ENCODE measurements around the gene ZFYVE27.

ZFYVE27 gene

DNA sequence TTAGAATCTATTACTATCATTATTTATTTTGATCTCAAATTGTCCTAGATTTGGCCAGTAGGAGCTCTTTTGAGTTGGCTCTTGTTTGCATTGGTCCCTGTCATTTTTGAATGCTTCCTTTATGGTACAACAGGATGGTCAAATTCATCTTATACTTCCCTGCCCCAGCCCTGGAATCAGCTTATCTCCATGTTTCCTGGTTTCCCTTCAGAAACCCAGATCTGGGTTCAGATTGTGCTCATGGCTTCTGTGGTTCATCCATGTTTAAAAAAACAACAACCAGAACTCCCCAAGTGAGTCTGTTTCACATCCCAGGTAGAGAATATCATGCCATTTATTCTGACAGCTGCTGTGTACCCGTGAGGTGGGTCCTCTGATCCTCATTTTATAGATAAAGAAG, 10.6 kb downstream of the ZFYVE27 start:
- Histone ChIP-seq H3K27me3 (ENCODE audit: control insufficient read depth, insufficient read depth, low read length) (no peaks in the 10 kb centered on the region), H3K4me3 (ENCODE audit: low read length) (no peak overlapping the region), H3K36me3 (ENCODE audit: control insufficient read depth, insufficient read depth, low read length) (peaks cover 28% of the 10 kb centered on the region), H3K27ac (ENCODE audit: low read length) (no peak overlapping the region), H3K9me3 (ENCODE audit: control insufficient read depth, insufficient read depth, low read length) (no peaks in the 10 kb centered on the region), H3K4me1 (ENCODE audit: control insufficient read depth, insufficient read depth, low read length) (no peaks in the 10 kb centered on the region)
- no CpG with 5 or more reads among the region's 1 CpG for WGBS (ENCODE audit: insufficient coverage, insufficient read length)
- DNase-seq (ENCODE audit: low read depth, low spot score), result no peak

DNA sequence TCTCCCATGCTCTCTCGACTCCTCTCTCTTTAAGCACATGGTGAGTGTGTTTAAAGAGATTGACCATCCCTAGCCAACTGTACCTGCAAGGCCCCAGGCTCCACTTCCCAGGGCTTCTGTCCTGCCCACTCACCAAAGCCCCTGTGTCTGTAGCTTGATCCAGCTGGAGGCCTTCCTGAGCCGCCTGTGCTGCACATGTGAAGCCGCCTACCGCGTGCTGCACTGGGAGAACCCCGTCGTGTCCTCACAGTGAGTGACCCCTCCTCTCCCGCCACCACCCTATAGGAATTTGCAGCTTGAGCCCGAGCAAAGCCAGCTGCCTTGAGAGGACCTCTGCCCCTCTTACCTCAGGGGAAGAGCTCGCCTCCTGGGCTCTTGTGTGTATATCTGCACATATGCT, 11.2 kb downstream of the ZFYVE27 start:
- Histone ChIP-seq H3K27ac (ENCODE audit: low read length) (no peak overlapping the region), H3K9me3 (ENCODE audit: control insufficient read depth, insufficient read depth, low read length) (no peaks in the 10 kb centered on the region), H3K36me3 (ENCODE audit: control insufficient read depth, insufficient read depth, low read length) (peaks cover 32% of the 10 kb centered on the region), H3K27me3 (ENCODE audit: control insufficient read depth, insufficient read depth, low read length) (no peaks in the 10 kb centered on the region), H3K4me1 (ENCODE audit: control insufficient read depth, insufficient read depth, low read length) (no peaks in the 10 kb centered on the region), H3K4me3 (ENCODE audit: low read length) (no peak overlapping the region)
- WGBS (ENCODE audit: insufficient coverage, insufficient read length), result no CpG with 5 or more reads among the region's 10 CpGs
- no peak for DNase-seq (ENCODE audit: low read depth, low spot score)

GRCh38 chr10:97752956-97753355, 16.0 kb downstream of the ZFYVE27 start:
- Histone ChIP-seq H3K4me1 (ENCODE audit: control insufficient read depth, insufficient read depth, low read length) (no peaks in the 10 kb centered on the region), H3K36me3 (ENCODE audit: control insufficient read depth, insufficient read depth, low read length) (peaks cover 31% of the 10 kb centered on the region), H3K4me3 (ENCODE audit: low read length) (no peak overlapping the region), H3K27me3 (ENCODE audit: control insufficient read depth, insufficient read depth, low read length) (no peaks in the 10 kb centered on the region), H3K9me3 (ENCODE audit: control insufficient read depth, insufficient read depth, low read length) (no peaks in the 10 kb centered on the region), H3K27ac (ENCODE audit: low read length) (no peak overlapping the region)
- DNase-seq (ENCODE audit: low read depth, low spot score), result no peak
- no CpG with 5 or more reads among the region's 18 CpGs for WGBS (ENCODE audit: insufficient coverage, insufficient read length)

DNA sequence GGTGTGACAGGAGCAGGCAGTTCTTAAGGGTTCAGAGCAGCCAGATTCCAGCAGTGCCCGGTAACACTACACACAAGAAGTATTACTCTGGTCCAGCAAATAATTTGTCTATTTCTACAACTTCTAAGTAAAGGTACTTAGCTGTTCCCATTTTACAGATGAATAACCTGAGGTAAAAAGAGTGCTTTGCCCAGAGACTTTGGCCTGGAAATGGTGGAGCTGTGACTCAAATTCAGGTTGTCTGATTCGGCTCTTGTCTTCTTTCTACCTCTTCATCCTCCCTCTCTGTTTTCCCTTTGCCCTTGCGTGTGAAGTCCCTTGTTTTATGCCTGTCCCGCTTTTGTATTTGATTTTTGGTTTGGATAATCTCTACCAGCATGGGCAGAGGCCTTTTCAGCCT, 17.8 kb downstream of the ZFYVE27 start:
- Histone ChIP-seq H3K4me3 (ENCODE audit: low read length) (no peak overlapping the region), H3K27ac (ENCODE audit: low read length) (no peak overlapping the region), H3K36me3 (ENCODE audit: control insufficient read depth, insufficient read depth, low read length) (peaks cover 22% of the 10 kb centered on the region), H3K27me3 (ENCODE audit: control insufficient read depth, insufficient read depth, low read length) (no peaks in the 10 kb centered on the region), H3K9me3 (ENCODE audit: control insufficient read depth, insufficient read depth, low read length) (no peaks in the 10 kb centered on the region), H3K4me1 (ENCODE audit: control insufficient read depth, insufficient read depth, low read length) (no peaks in the 10 kb centered on the region)
- no CpG with 5 or more reads among the region's 4 CpGs for WGBS (ENCODE audit: insufficient coverage, insufficient read length)
- DNase-seq (ENCODE audit: low read depth, low spot score), result no peak

DNA sequence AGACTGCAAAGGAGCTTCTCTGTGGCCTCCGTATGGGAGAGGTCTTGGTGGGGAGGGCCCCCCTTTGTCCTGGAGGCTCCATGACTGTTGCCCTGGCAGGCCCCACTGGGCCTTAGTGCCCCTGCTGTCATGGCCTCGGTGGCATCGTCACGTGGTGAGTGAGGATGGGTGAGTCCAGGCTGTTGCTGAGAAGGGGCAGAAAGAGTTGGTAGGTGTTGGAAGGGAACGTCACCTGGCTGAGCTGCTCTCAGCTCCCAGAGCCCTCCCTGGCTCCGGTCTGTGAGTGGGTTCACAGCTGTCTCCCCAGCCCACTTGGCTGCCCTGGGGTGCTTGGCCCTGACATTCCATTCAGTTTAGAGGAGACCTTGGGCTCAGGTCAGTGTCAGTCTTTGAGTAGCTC, 18.8 kb downstream of the ZFYVE27 start:
- H3K27ac ChIP-seq (ENCODE audit: low read length), result no peak overlapping the region
- H3K9me3 ChIP-seq (ENCODE audit: control insufficient read depth, insufficient read depth, low read length), result no peaks in the 10 kb centered on the region
- H3K4me3 ChIP-seq (ENCODE audit: low read length), result no peak overlapping the region
- no peaks in the 10 kb centered on the region for H3K4me1 ChIP-seq (ENCODE audit: control insufficient read depth, insufficient read depth, low read length)
- no CpG with 5 or more reads among the region's 6 CpGs for WGBS (ENCODE audit: insufficient coverage, insufficient read length)
- DNase-seq (ENCODE audit: low read depth, low spot score), result no peak
- no peaks in the 10 kb centered on the region for H3K27me3 ChIP-seq (ENCODE audit: control insufficient read depth, insufficient read depth, low read length)
- peaks cover 18% of the 10 kb centered on the region for H3K36me3 ChIP-seq (ENCODE audit: control insufficient read depth, insufficient read depth, low read length)

GRCh38 chr10:97757471-97757870, 20.5 kb downstream of the ZFYVE27 start:
- Histone ChIP-seq H3K27me3 (ENCODE audit: control insufficient read depth, insufficient read depth, low read length) (no peaks in the 10 kb centered on the region), H3K36me3 (ENCODE audit: control insufficient read depth, insufficient read depth, low read length) (peaks cover 12% of the 10 kb centered on the region; the same call in 1 of the 2 replicates), H3K27ac (ENCODE audit: low read length) (no peak overlapping the region), H3K9me3 (ENCODE audit: control insufficient read depth, insufficient read depth, low read length) (no peaks in the 10 kb centered on the region), H3K4me3 (ENCODE audit: low read length) (no peak overlapping the region), H3K4me1 (ENCODE audit: control insufficient read depth, insufficient read depth, low read length) (peaks cover 2% of the 10 kb centered on the region)
- no peak for DNase-seq (ENCODE audit: low read depth, low spot score)
- WGBS (ENCODE audit: insufficient coverage, insufficient read length), result no CpG with 5 or more reads among the region's 6 CpGs

GRCh38 chr10:97759158-97759887, 22.4 kb downstream of the ZFYVE27 start:
- peak; percentile 84 for DNase-seq (ENCODE audit: low read depth, low spot score)
- H3K36me3 ChIP-seq (ENCODE audit: control insufficient read depth, insufficient read depth, low read length), result no peaks in the 10 kb centered on the region
- no CpG with 5 or more reads among the region's 5 CpGs for WGBS (ENCODE audit: insufficient coverage, insufficient read length)

GRCh38 chr10:97759946-97760345, 23.0 kb downstream of the ZFYVE27 start:
- WGBS (ENCODE audit: insufficient coverage, insufficient read length), result no CpG with 5 or more reads among the region's 5 CpGs
- H3K27ac ChIP-seq (ENCODE audit: low read length), result no peak overlapping the region
- peaks cover 9% of the 10 kb centered on the region for H3K4me1 ChIP-seq (ENCODE audit: control insufficient read depth, insufficient read depth, low read length)
- H3K36me3 ChIP-seq (ENCODE audit: control insufficient read depth, insufficient read depth, low read length), result no peaks in the 10 kb centered on the region
- no peaks in the 10 kb centered on the region for H3K27me3 ChIP-seq (ENCODE audit: control insufficient read depth, insufficient read depth, low read length)
- H3K9me3 ChIP-seq (ENCODE audit: control insufficient read depth, insufficient read depth, low read length), result no peaks in the 10 kb centered on the region
- no peak overlapping the region for H3K4me3 ChIP-seq (ENCODE audit: low read length)
- no peak for DNase-seq (ENCODE audit: low read depth, low spot score)

More at GRCh38 chr10:97759158-97759887, 22.4 kb downstream of the ZFYVE27 start:
- no peak overlapping the region for H3K27ac ChIP-seq (ENCODE audit: low read length)
- H3K4me3 ChIP-seq (ENCODE audit: low read length), result no peak overlapping the region
- H3K27me3 ChIP-seq (ENCODE audit: control insufficient read depth, insufficient read depth, low read length), result no peaks in the 10 kb centered on the region
- H3K9me3 ChIP-seq (ENCODE audit: control insufficient read depth, insufficient read depth, low read length), result no peaks in the 10 kb centered on the region
- H3K4me1 ChIP-seq (ENCODE audit: control insufficient read depth, insufficient read depth, low read length), result peaks cover 9% of the 10 kb centered on the region

DNA sequence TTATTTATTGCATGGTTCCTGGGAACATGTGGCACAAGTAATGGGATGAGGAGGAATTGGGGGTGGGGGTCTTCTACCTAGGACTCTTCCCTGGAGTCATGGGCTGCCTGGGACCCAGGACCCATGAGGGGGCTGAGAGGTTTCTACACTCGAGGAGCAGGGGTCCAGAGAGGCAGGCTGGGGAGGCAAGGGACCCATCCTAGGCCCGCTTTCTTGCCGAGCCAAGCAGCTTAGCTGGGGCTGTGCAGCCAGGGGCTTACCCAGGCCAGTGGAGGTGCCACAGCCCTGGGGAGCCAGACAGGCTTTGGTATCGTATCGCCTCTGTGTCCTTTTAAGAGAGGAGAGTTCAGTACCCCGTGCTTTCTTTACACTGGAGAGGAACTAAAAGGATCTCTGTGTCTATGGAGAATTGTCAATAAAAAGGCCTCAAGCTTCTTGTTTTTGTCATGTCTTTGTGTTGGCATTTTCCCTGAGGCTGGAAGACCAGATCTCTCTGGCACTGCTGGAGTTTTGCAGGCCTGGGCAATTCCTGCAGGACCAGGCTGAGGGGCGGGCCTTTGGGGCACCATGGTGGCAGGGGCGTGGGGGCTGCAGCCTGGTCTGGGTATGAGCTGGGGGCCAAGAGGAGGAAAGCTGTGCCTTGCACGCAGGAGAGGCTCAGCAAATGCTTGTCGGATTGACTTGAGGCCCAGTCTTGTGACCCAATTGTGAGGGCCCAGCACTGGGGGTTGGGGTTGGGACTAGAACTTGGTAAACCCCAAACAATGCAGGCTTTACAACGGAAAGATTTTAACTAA, 23.7 kb downstream of the ZFYVE27 start:
- H3K4me3 ChIP-seq (ENCODE audit: low read length), result no peak overlapping the region

DNA sequence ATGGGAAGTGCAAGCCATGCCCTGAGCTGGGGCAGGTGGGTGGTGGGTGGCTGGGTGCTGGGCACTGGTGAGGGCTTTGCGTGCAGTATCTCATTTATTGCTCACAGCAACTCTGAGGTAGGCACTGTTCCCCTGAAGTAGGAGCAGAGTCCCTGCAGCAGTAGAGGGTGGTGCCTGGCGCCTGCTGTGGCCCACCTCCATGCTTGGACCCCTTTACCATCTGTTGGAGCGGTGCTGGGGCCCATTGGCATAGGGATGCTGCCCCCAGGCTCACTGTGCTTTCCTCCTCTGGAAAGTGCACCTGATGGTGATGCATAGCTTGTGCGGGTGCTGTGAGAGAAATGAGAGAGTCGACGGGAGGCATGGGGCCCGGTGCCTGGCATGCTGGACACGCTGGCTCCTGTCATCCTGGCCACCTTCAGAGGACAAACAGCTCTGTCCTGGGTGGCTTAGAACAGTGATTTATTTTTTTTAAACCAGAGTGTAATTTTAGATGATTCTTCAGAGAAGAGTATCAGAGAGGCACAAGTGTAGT, 24.5 kb downstream of the ZFYVE27 start:
- Histone ChIP-seq H3K9me3 (ENCODE audit: control insufficient read depth, insufficient read depth, low read length) (no peaks in the 10 kb centered on the region), H3K36me3 (ENCODE audit: control insufficient read depth, insufficient read depth, low read length) (no peaks in the 10 kb centered on the region), H3K27ac (ENCODE audit: low read length) (no peak overlapping the region), H3K4me3 (ENCODE audit: low read length) (no peak overlapping the region), H3K27me3 (ENCODE audit: control insufficient read depth, insufficient read depth, low read length) (no peaks in the 10 kb centered on the region), H3K4me1 (ENCODE audit: control insufficient read depth, insufficient read depth, low read length) (peaks cover 11% of the 10 kb centered on the region)
- no peak for DNase-seq (ENCODE audit: low read depth, low spot score)
- WGBS (ENCODE audit: insufficient coverage, insufficient read length), result no CpG with 5 or more reads among the region's 8 CpGs

More for the DNA sequence above, 23.7 kb downstream of the ZFYVE27 start:
- Histone ChIP-seq H3K27me3 (ENCODE audit: control insufficient read depth, insufficient read depth, low read length) (no peaks in the 10 kb centered on the region), H3K9me3 (ENCODE audit: control insufficient read depth, insufficient read depth, low read length) (no peaks in the 10 kb centered on the region), H3K27ac (ENCODE audit: low read length) (no peak overlapping the region), H3K36me3 (ENCODE audit: control insufficient read depth, insufficient read depth, low read length) (no peaks in the 10 kb centered on the region), H3K4me1 (ENCODE audit: control insufficient read depth, insufficient read depth, low read length) (peaks cover 11% of the 10 kb centered on the region)
- no CpG with 5 or more reads among the region's 11 CpGs for WGBS (ENCODE audit: insufficient coverage, insufficient read length)
- DNase-seq (ENCODE audit: low read depth, low spot score), result no peak
